BLaER1 (cell line): ENCODE measurements around the gene CUX1.

Experiments used
- H3K27ac ChIP-seq: shearing (Covaris generic); formaldehyde crosslinking; 2 replicates; pipeline ENCODE4 v1.8.1; 2022
- H3K27me3 ChIP-seq: shearing (Covaris generic); formaldehyde crosslinking; 2 replicates; pipeline ENCODE4 v1.8.1; 2022
- H3K36me3 ChIP-seq: shearing (Covaris generic); formaldehyde crosslinking; 2 replicates; pipeline ENCODE4 v1.8.1; 2022
- H3K4me1 ChIP-seq: shearing (Covaris generic); formaldehyde crosslinking; 2 replicates; pipeline ENCODE4 v1.8.1; 2022
- H3K4me2 ChIP-seq: shearing (Covaris generic); formaldehyde crosslinking; 2 replicates; pipeline ENCODE4 v1.8.1; 2022
- H3K4me3 ChIP-seq: shearing (Covaris generic); formaldehyde crosslinking; 2 replicates; pipeline ENCODE4 v1.8.1; 2022
- H3K9ac ChIP-seq: shearing (Covaris generic); formaldehyde crosslinking; 2 replicates; pipeline ENCODE4 v1.8.1; 2022
- H3K9me3 ChIP-seq: shearing (Covaris generic); formaldehyde crosslinking; 2 replicates; pipeline ENCODE4 v1.8.1; 2022
- H4K20me1 ChIP-seq: shearing (Covaris generic); formaldehyde crosslinking; 2 replicates; pipeline ENCODE4 v1.8.1; 2022
- Cebpa-rat ChIP-seq: shearing (Covaris generic); IDR thresholded peaks from 2 replicates; pipeline ENCODE4 v1.8.1; 2022

CUX1 gene

DNA sequence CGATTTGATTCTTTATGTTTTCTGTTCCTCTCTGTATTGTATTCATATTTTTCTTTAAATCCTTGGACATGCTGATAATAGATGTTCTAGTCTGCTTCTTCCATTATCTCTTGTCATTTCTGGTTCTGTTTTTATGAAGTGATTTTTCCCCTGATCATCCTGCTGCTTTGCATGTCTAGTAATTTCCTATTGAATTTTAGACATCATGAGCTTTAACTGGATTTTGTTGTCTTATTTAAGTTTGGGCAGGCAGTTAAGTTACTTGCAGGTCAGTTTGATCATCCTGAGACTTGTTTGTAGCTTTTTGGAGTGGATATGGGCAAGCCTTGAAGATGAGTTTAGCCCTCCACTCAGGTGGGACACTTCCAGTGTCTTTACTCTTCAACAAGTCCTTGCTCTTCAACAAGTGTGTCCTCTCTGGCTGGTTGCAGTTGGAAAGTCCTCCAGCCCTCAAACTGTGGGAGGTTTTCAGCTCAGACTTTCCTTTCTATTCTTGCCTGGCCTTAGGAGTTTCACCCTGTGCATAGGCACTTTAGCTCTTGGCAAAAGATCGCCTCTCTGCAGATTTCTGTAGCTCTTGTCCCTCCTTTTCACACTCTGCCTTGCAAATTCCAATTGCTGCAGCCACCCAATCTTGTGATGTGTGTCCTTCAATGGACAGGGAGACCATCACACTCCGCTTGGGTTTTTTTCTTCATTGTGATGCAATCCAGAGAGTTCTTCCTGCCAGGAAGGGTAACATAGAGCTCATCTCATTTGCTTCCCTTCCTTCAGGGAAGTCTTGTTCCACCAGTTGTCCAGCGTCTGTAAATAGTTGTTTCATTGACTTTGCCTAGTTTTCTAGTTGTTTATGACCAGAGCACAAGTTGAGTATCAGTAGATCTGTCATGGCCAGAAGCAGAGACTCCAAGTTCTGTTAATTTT lies 272.0 kb downstream of the CUX1 start:
- Histone ChIP-seq H3K9me3 (peaks cover 46% of the 10 kb centered on the region), H3K4me1 (no peaks in the 10 kb centered on the region), H3K36me3 (peaks cover 62% of the 10 kb centered on the region), H3K4me2 (no peak overlapping the region), H3K9ac (no peak overlapping the region), H3K4me3 (no peak overlapping the region), H3K27me3 (no peaks in the 10 kb centered on the region), H3K27ac (no peak overlapping the region), H4K20me1 (peaks cover 43% of the 10 kb centered on the region)
- no peak for TF ChIP-seq Cebpa-rat

GRCh38 chr7:102093599-102094315 lies 276.3 kb downstream of the CUX1 start:
- Histone ChIP-seq H3K27me3 (no peaks in the 10 kb centered on the region), H3K27ac (no peak overlapping the region), H3K9ac (no peak overlapping the region), H4K20me1 (peaks cover 72% of the 10 kb centered on the region), H3K36me3 (peaks cover 71% of the 10 kb centered on the region), H3K4me2 (no peak overlapping the region), H3K4me3 (no peak overlapping the region), H3K4me1 (peaks cover 11% of the 10 kb centered on the region), H3K9me3 (peaks cover 13% of the 10 kb centered on the region)
- no peak for TF ChIP-seq Cebpa-rat

DNA sequence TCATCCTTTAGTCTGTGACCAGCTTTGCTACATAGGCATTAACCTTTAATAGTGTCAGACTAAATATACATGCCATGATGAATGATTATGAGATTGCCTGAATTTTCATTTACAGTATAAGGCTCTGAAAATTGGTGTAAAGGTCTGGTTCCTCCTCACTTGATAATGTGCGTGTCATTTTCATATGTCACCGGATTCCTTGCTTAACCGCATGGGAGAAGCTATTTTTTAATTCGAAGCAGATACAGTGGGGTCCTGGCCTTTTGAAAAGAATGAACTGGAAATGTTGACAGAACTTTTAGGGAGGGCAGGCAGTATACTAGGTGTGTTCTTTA lies 276.9 kb downstream of the CUX1 start:
- Histone ChIP-seq H3K4me2 (no peak overlapping the region), H3K36me3 (peaks cover 74% of the 10 kb centered on the region), H3K4me1 (peaks cover 11% of the 10 kb centered on the region), H3K27ac (no peak overlapping the region), H4K20me1 (peaks cover 75% of the 10 kb centered on the region), H3K9me3 (peaks cover 8% of the 10 kb centered on the region), H3K9ac (no peak overlapping the region), H3K4me3 (no peak overlapping the region), H3K27me3 (no peaks in the 10 kb centered on the region)
- TF ChIP-seq Cebpa-rat = no peak

GRCh38 chr7:102095321-102096011 lies 278.0 kb downstream of the CUX1 start:
- H3K4me1 ChIP-seq = peaks cover 11% of the 10 kb centered on the region
- H3K36me3 ChIP-seq = peaks cover 79% of the 10 kb centered on the region
- H3K9ac ChIP-seq = no peak overlapping the region
- peaks cover 76% of the 10 kb centered on the region for H4K20me1 ChIP-seq
- no peaks in the 10 kb centered on the region for H3K27me3 ChIP-seq
- H3K9me3 ChIP-seq = no peaks in the 10 kb centered on the region
- no peak overlapping the region for H3K4me2 ChIP-seq
- no peak overlapping the region for H3K27ac ChIP-seq
- no peak overlapping the region for H3K4me3 ChIP-seq
- TF ChIP-seq Cebpa-rat = no peak

- H3K27ac ChIP-seq = no peak overlapping the region
- no peaks in the 10 kb centered on the region for H3K27me3 ChIP-seq
- no peak overlapping the region for H3K4me3 ChIP-seq
- peaks cover 79% of the 10 kb centered on the region for H3K36me3 ChIP-seq
- no peak overlapping the region for H3K4me2 ChIP-seq
- peaks cover 11% of the 10 kb centered on the region for H3K4me1 ChIP-seq
- no peak for TF ChIP-seq Cebpa-rat
- no peaks in the 10 kb centered on the region for H3K9me3 ChIP-seq
- peaks cover 71% of the 10 kb centered on the region for H4K20me1 ChIP-seq
- no peak overlapping the region for H3K9ac ChIP-seq
Observed at GRCh38 chr7:102096012-102096332, 278.5 kb downstream of the CUX1 start.

DNA sequence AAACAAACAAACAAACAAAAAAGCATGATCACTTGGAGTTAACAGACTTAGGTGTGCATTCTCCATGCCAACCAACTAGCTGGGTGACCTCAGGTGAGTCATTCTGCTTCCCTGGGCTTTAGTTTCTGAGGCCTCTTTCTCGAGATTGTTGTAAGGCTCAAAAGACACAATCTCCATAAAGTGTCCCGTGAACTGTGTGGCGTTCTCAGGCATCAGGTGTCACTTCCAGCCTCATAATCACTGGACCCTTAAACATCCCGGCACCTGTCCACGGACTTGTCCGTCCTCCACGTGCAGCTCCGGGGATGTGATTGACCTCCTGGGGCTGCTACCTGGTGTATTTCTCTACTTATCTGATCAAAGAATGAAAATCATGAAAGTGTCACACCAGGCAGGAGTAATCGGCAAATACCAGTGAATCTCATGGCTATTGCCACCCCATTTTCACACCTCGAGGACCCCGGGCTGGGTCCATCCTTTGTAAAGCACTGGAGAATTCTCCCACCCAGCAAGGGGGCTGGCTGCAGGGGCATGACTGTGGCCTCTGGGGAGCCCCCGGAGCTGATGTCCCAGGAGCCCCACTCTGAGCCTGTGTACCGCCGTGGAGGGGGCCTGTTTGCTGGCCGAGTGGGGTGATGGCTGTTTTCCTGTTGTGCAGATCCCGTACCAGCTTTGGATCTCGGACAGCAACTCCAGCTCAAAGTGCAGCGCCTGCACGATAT lies 279.4 kb downstream of the CUX1 start:
- Histone ChIP-seq H3K4me2 (peak overlapping the region; percentile 30; the same call in 1 of the 2 replicates), H3K4me1 (peaks cover 11% of the 10 kb centered on the region), H3K36me3 (peaks cover 79% of the 10 kb centered on the region), H3K9me3 (no peaks in the 10 kb centered on the region), H3K4me3 (no peak overlapping the region), H3K9ac (no peak overlapping the region), H3K27me3 (no peaks in the 10 kb centered on the region), H4K20me1 (peaks cover 62% of the 10 kb centered on the region), H3K27ac (peak overlapping the region; percentile 44; the same call in 1 of the 2 replicates)
- no peak for TF ChIP-seq Cebpa-rat

- H4K20me1 ChIP-seq = peaks cover 59% of the 10 kb centered on the region
- no peaks in the 10 kb centered on the region for H3K9me3 ChIP-seq
- H3K9ac ChIP-seq = no peak overlapping the region
- H3K36me3 ChIP-seq = peaks cover 79% of the 10 kb centered on the region
- H3K4me3 ChIP-seq = no peak overlapping the region
- H3K27me3 ChIP-seq = no peaks in the 10 kb centered on the region
- no peak overlapping the region for H3K4me2 ChIP-seq
- no peak for TF ChIP-seq Cebpa-rat
- H3K27ac ChIP-seq = no peak overlapping the region
- H3K4me1 ChIP-seq = peaks cover 11% of the 10 kb centered on the region
Observed at GRCh38 chr7:102097601-102098161, 280.3 kb downstream of the CUX1 start.

DNA sequence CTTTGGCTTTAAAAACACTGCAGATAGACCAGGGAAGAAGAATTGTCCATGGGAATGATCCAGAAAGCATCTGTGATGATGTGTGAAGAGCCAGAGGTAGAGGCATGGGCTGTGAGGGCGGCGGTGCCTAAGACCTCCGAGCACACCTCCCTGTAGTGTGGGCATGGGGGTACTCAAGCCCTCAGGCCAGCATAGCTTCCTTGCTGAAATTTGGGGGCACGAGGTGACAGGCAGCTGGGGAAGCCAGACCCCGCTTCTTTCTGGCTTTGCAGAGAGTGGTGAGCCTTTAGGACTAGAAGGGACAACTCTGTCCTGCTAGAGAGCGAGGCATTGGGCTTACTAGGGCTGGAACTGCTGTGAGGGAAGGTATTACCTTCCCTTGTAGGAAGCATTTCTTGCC lies 281.6 kb downstream of the CUX1 start:
- Histone ChIP-seq H3K4me2 (no peak overlapping the region), H3K36me3 (peaks cover 90% of the 10 kb centered on the region), H3K4me3 (no peak overlapping the region), H3K9ac (no peak overlapping the region), H3K9me3 (no peaks in the 10 kb centered on the region), H4K20me1 (peaks cover 51% of the 10 kb centered on the region), H3K27me3 (no peaks in the 10 kb centered on the region), H3K27ac (no peak overlapping the region), H3K4me1 (peaks cover 11% of the 10 kb centered on the region)
- TF ChIP-seq Cebpa-rat = no peak

DNA sequence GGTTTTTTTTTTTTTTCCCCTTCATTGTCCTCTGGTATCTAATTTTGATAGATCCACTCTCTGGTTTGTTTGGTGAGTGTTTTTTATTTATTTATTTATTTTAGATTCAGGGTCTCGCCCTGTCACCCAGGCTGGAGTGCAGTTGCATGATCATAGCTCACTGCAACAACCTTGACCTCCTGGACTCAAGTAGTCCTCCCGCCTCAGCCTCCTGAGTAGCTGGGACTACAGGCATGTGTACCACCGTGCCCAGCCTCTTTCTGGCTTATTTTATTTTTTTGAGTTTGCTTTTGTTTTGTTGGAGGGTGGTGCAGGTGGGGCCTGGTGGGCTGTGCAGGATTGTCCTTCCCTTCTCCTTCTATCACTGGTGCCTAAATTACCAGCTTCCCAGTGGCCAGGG lies 282.0 kb downstream of the CUX1 start:
- Histone ChIP-seq H3K27me3 (no peaks in the 10 kb centered on the region), H3K4me2 (no peak overlapping the region), H3K4me3 (no peak overlapping the region), H3K9ac (no peak overlapping the region), H3K27ac (no peak overlapping the region), H3K9me3 (no peaks in the 10 kb centered on the region), H3K4me1 (peaks cover 11% of the 10 kb centered on the region), H4K20me1 (peaks cover 46% of the 10 kb centered on the region), H3K36me3 (peaks cover 93% of the 10 kb centered on the region)
- TF ChIP-seq Cebpa-rat = no peak
